Uterus (tissue), 4 donors: ENCODE measurements around the gene MXRA8. TPM values are rescaled to one million over a fixed set of nuclear protein-coding genes. Genes with fewer than 3 reads are reported as not detected.

Experiments
- DNase-seq, 2 donors: peaks; one replicate each; pipeline ENCODE4 v3.0.0-alpha.2; 2019 to 2020
- H3K27ac ChIP-seq, 2 donors: fragments of 200-600 bp; sonication (generic); 1 replicate in 1 of 2; 2 replicates in 1 of 2; pipeline ENCODE4 v1.5.1; 2016 to 2018
- H3K27me3 ChIP-seq, 2 donors: fragments of 200-600 bp; sonication (generic); one replicate each; pipeline ENCODE4 v1.5.1; 2018 to 2019; ENCODE audit warnings: control low read depth in 1 of 2
- H3K36me3 ChIP-seq, 2 donors: fragments of 200-600 bp; sonication (generic); one replicate each; pipeline ENCODE4 v1.5.1; 2019; ENCODE audit warnings: control low read depth in 1 of 2
- H3K4me1 ChIP-seq, 2 donors: fragments of 200-600 bp; sonication (generic); one replicate each; pipeline ENCODE4 v1.5.1; 2018 to 2019; ENCODE audit warnings: control low read depth in 1 of 2
- H3K4me3 ChIP-seq, 2 donors: fragments of 200-600 bp; sonication (generic); 1 replicate in 1 of 2; 2 replicates in 1 of 2; pipeline ENCODE4 v1.5.1; 2018 to 2019; ENCODE audit warnings: mild to moderate bottlenecking in 1 of 2
- H3K9me3 ChIP-seq, 2 donors: fragments of 200-600 bp; sonication (generic); one replicate each; pipeline ENCODE4 v1.5.1; 2019; ENCODE audit warnings: control low read depth in 1 of 2
- CTCF ChIP-seq, 4 experiments: fragments of 200-600 bp in 2 of 4; fragments of 450-650 bp in 2 of 4; sonication (generic) in 2 of 4; IDR thresholded peaks; one replicate each; pipeline ENCODE4 v1.5.1; 2016 to 2019; ENCODE audit warnings: antibody characterized with exemption in 4 of 4, mild to moderate bottlenecking in 2 of 4, moderate library complexity in 1 of 4
- POLR2A ChIP-seq, 2 donors: fragments of 450-650 bp; IDR thresholded peaks; one replicate each; pipeline ENCODE4 v1.6.1; 2016; ENCODE audit warnings: antibody characterized with exemption in 2 of 2, mild to moderate bottlenecking in 1 of 2, moderate library complexity in 1 of 2
- intact Hi-C: fragments of 100-400 bp; cut with DNase I; formaldehyde crosslinking; loops from one replicate; pipeline ENCODE4 v1.15.1; 2023; ENCODE audit warnings: low total_unique reads
- total RNA-seq, 4 donors: library from RNA; depleted of rRNA in 3 of 4; stranded (reverse); fragments of >200 nt in 3 of 4; gene quantifications; one replicate each; pipeline versions ENCODE4 v1.1.0 to v1.2.4, GENCODE V29; 2014 to 2023
- donor health status: DM: yes; HTN: yes; CAD: no.

MXRA8 gene
- total RNA-seq, 4 donors from 2014 or later: 86.1 to 143 (median 117) TPM

GRCh38 chr1:1345860-1346500 lies 12.4 kb downstream of the MXRA8 start:
- Histone ChIP-seq H3K36me3 (no peaks in the 10 kb centered on the region), H3K27ac (peak overlapping the region in 1 of 2 donors; percentile 23), H3K9me3 (no peaks in the 10 kb centered on the region), H3K4me1 (peaks cover 16 to 25% of the 10 kb centered on the region in 2 donors), H3K4me3 (no peak overlapping the region), H3K27me3 (no peaks in the 10 kb centered on the region)
- intact Hi-C loops: no loop called here
- TF ChIP-seq CTCF (IDR thresholded peaks at IDR 0.05): no peak
- TF ChIP-seq POLR2A (IDR thresholded peaks at IDR 0.05): no peak
- no peak for DNase-seq

- H3K27me3 ChIP-seq: no peaks in the 10 kb centered on the region
- H3K4me1 ChIP-seq: peaks cover 16 to 25% of the 10 kb centered on the region in 2 donors
- no peak overlapping the region for H3K4me3 ChIP-seq
- no peaks in the 10 kb centered on the region for H3K36me3 ChIP-seq
- H3K27ac ChIP-seq: peak overlapping the region in 1 of 2 donors; percentile 23
- no peak for DNase-seq
- intact Hi-C loops: no loop called here
- TF ChIP-seq CTCF (IDR thresholded peaks at IDR 0.05) (no peak), POLR2A (IDR thresholded peaks at IDR 0.05) (no peak)
- H3K9me3 ChIP-seq: no peaks in the 10 kb centered on the region
Measured at GRCh38 chr1:1345384-1345783, 13.0 kb downstream of the MXRA8 start.

GRCh38 chr1:1344655-1345361 lies 13.5 kb downstream of the MXRA8 start:
- H3K36me3 ChIP-seq: no peaks in the 10 kb centered on the region
- no peaks in the 10 kb centered on the region for H3K9me3 ChIP-seq
- peak in 2 of 4 experiments; percentile 24 to 25 for TF ChIP-seq CTCF (IDR thresholded peaks at IDR 0.05)
- TF ChIP-seq POLR2A (IDR thresholded peaks at IDR 0.05): no peak
- intact Hi-C loops: no loop called here
- H3K4me3 ChIP-seq: no peak overlapping the region
- H3K27me3 ChIP-seq: no peaks in the 10 kb centered on the region
- H3K27ac ChIP-seq: peak overlapping the region in 1 of 2 donors; percentile 23
- peaks cover 16 to 25% of the 10 kb centered on the region in 2 donors for H3K4me1 ChIP-seq
- no peak for DNase-seq

GRCh38 chr1:1343811-1344421 lies 14.4 kb downstream of the MXRA8 start:
- TF ChIP-seq POLR2A (IDR thresholded peaks at IDR 0.05) (no peak), CTCF (IDR thresholded peaks at IDR 0.05) (no peak)

More at GRCh38 chr1:1343811-1344421, 14.4 kb downstream of the MXRA8 start:
- no peak overlapping the region for H3K27ac ChIP-seq
- no peaks in the 10 kb centered on the region for H3K36me3 ChIP-seq
- no peaks in the 10 kb centered on the region for H3K9me3 ChIP-seq
- DNase-seq: no peak
- no peak overlapping the region for H3K4me3 ChIP-seq
- no peaks in the 10 kb centered on the region for H3K27me3 ChIP-seq
- intact Hi-C loops: no loop called here
- peaks cover 16 to 25% of the 10 kb centered on the region in 2 donors for H3K4me1 ChIP-seq
